Heart left ventricle (tissue), 13 donors: ENCODE measurements around the gene METTL4.

ENCODE experiments used
- POLR2A ChIP-seq, 2 donors: fragments of 450-650 bp; IDR thresholded peaks; one replicate each; pipeline ENCODE4 v1.6.1; 2017; ENCODE audit warnings: antibody characterized with exemption in 2 of 2, mild to moderate bottlenecking in 2 of 2, moderate library complexity in 2 of 2
- TF ChIP-seq, protein P1 (sequence below), 12 donors: fragments of 200-600 bp; sonication (generic) in 4 of 12; IDR thresholded peaks; one replicate each; pipeline versions ENCODE4 v1.5.0 to v1.8.0; 2018 to 2022; ENCODE audit warnings: antibody characterized with exemption in 12 of 12, mild to moderate bottlenecking in 5 of 12
- donor health status: ischemic (EF 13 %, LVEDD 7.1; RV severe dilation, severe dysfunction).
- donor health status: DM: no; HTN: yes; CAD: no.
- donor health status: DM: no; HTN: no; CAD: no.
- donor health status: ischemic (EF 25% LVEDD 6.9; RV normal size, moderate dysfunction).
- donor health status: ischemic (EF 25% LVEDD 5.7; RV mildly dilated, moderate dysfunction).
- donor health status: ischemic (EF 35%, LVEDD 5.7; RV mildly dilated, moderate dysfunction).
- donor health status: nonischemic (EF 11% LVEDD 7.7; RV severe dilation, severe dysfunction).
- donor health status: DM: yes; HTN: yes; CAD: no.
- donor health status: PGD.
- donor health status: ischemic (EF 29% LVEDD 5.4; RV normal size, mild dysfunction).
- donor health status: nonischemic (EF 23%, LVEDD 6.1; RV moderate dilation, normal function).

DNA sequence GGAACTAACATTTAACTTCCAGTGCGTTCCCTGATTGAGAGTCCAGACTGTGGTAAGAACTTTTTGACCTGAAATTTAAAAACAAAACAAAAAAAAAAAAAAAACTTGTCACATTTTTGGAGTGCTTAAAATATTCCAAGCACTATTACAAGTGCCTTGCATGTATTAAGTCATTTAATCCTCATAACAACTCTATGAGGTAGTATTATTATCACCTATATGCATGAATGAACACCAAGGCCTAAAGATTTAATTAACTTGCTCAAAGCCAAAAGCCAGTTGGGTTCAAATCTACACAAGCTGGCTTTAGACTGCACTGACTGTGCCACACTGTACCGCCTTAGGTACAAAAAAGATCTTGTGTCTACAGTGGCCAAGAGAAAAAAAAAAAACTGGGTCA is 35.2 kb downstream of the METTL4 start:
- TF ChIP-seq, protein P1, sequence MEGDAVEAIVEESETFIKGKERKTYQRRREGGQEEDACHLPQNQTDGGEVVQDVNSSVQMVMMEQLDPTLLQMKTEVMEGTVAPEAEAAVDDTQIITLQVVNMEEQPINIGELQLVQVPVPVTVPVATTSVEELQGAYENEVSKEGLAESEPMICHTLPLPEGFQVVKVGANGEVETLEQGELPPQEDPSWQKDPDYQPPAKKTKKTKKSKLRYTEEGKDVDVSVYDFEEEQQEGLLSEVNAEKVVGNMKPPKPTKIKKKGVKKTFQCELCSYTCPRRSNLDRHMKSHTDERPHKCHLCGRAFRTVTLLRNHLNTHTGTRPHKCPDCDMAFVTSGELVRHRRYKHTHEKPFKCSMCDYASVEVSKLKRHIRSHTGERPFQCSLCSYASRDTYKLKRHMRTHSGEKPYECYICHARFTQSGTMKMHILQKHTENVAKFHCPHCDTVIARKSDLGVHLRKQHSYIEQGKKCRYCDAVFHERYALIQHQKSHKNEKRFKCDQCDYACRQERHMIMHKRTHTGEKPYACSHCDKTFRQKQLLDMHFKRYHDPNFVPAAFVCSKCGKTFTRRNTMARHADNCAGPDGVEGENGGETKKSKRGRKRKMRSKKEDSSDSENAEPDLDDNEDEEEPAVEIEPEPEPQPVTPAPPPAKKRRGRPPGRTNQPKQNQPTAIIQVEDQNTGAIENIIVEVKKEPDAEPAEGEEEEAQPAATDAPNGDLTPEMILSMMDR (IDR thresholded peaks at IDR 0.05): no peak
- no peak for TF ChIP-seq POLR2A (IDR thresholded peaks at IDR 0.05)
